Upper lobe of right lung (tissue), 1 donor: Measurements from ENCODE around the gene SPARC. TPM values are rescaled to one million over a fixed set of nuclear protein-coding genes. Genes with fewer than 3 reads are reported as not detected.

Experiments
- ATAC-seq: fragments of 200-7000 bp; cut with Tn5 transposase; one replicate; pipeline ENCODE4 v1.9.1; 2020; ENCODE audit warnings: mild to moderate bottlenecking, moderate library complexity
- DNase-seq: peaks from one replicate; pipeline ENCODE4 v3.0.0-alpha.2; 2020
- H3K27ac ChIP-seq: fragments of 200-600 bp; one replicate; pipeline ENCODE4 v1.8.0; 2022
- H3K27me3 ChIP-seq: fragments of 200-600 bp; one replicate; pipeline ENCODE4 v1.8.0; 2022; ENCODE audit warnings: mild to moderate bottlenecking
- H3K36me3 ChIP-seq: fragments of 200-600 bp; one replicate; pipeline ENCODE4 v1.8.0; 2022
- H3K4me1 ChIP-seq: fragments of 200-600 bp; one replicate; pipeline ENCODE4 v1.8.0; 2022
- H3K4me3 ChIP-seq: fragments of 200-600 bp; one replicate; pipeline ENCODE4 v1.8.0; 2022; ENCODE audit warnings: mild to moderate bottlenecking
- H3K9me3 ChIP-seq: fragments of 200-600 bp; one replicate; pipeline ENCODE4 v1.8.0; 2022
- CTCF ChIP-seq: fragments of 200-600 bp; IDR thresholded peaks from one replicate; pipeline ENCODE4 v1.8.0; 2022; ENCODE audit warnings: antibody characterized with exemption
- intact Hi-C: fragments of 100-400 bp; cut with DNase I; formaldehyde crosslinking; loops from one replicate; pipeline ENCODE4 v1.11.0; 2022
- total RNA-seq: library from RNA; stranded (reverse); fragmentation: NEBNext Ultra II Directional; extraction: Animal tissue kit (Norgen Biotek cat#: 25700); gene quantifications from one replicate; pipeline ENCODE4 v1.2.1, GENCODE V29; 2021
- donor health status: DM: no; HTN: yes; CAD: no; lungs with severe emphysema.

SPARC gene
- total RNA-seq, 1 donor from 2014 or later, result 1,248 TPM

GRCh38 chr5:151622367-151623088 is 64.2 kb downstream of the SPARC start:
- intact Hi-C loops, result no loop called here
- H3K9me3 ChIP-seq, result no peaks in the 10 kb centered on the region
- ATAC-seq (no peak), DNase-seq (no peak)
- TF ChIP-seq CTCF, result no peak
- no peaks in the 10 kb centered on the region for H3K27me3 ChIP-seq
- H3K4me1 ChIP-seq, result no peaks in the 10 kb centered on the region
- H3K27ac ChIP-seq, result no peak overlapping the region
- no peak overlapping the region for H3K4me3 ChIP-seq
- no peaks in the 10 kb centered on the region for H3K36me3 ChIP-seq

GRCh38 chr5:151620461-151620840 is 66.3 kb downstream of the SPARC start:
- no peaks in the 10 kb centered on the region for H3K9me3 ChIP-seq
- intact Hi-C loops, result no loop called here
- no peaks in the 10 kb centered on the region for H3K36me3 ChIP-seq
- ATAC-seq, result no peak
- H3K27me3 ChIP-seq, result no peaks in the 10 kb centered on the region
- no peak for TF ChIP-seq CTCF
- no peak overlapping the region for H3K27ac ChIP-seq
- H3K4me3 ChIP-seq, result no peak overlapping the region
- no peak for DNase-seq
- H3K4me1 ChIP-seq, result no peaks in the 10 kb centered on the region

- ATAC-seq, result no peak
- DNase-seq, result no peak
- H3K4me3 ChIP-seq, result no peak overlapping the region
- no peaks in the 10 kb centered on the region for H3K36me3 ChIP-seq
- no peaks in the 10 kb centered on the region for H3K27me3 ChIP-seq
- intact Hi-C loops, result no loop called here
- no peak for TF ChIP-seq CTCF
- no peak overlapping the region for H3K27ac ChIP-seq
- H3K4me1 ChIP-seq, result no peaks in the 10 kb centered on the region
- H3K9me3 ChIP-seq, result no peaks in the 10 kb centered on the region
These were observed 66.8 kb downstream of the SPARC start for GRCh38 chr5:151619812-151620460.

GRCh38 chr5:151618907-151619306 is 67.8 kb downstream of the SPARC start:
- no peak overlapping the region for H3K27ac ChIP-seq
- no peaks in the 10 kb centered on the region for H3K4me1 ChIP-seq
- ATAC-seq (no peak), DNase-seq (no peak)
- H3K9me3 ChIP-seq, result no peaks in the 10 kb centered on the region
- H3K36me3 ChIP-seq, result no peaks in the 10 kb centered on the region
- H3K27me3 ChIP-seq, result no peaks in the 10 kb centered on the region
- no peak overlapping the region for H3K4me3 ChIP-seq
- TF ChIP-seq CTCF, result no peak
- intact Hi-C loops, result no loop called here

GRCh38 chr5:151617841-151618710 is 68.6 kb downstream of the SPARC start:
- TF ChIP-seq CTCF, result no peak
- Histone ChIP-seq H3K36me3 (no peaks in the 10 kb centered on the region), H3K27me3 (no peaks in the 10 kb centered on the region), H3K9me3 (no peaks in the 10 kb centered on the region), H3K4me1 (no peaks in the 10 kb centered on the region), H3K4me3 (no peak overlapping the region), H3K27ac (no peak overlapping the region)
- DNase-seq (no peak), ATAC-seq (no peak)
- intact Hi-C loops, result no loop called here
